Neural progenitor cell (in vitro differentiated cells): Measurements from ENCODE around the gene CLCN6. TPM values are rescaled to one million over a fixed set of nuclear protein-coding genes. Genes with fewer than 3 reads are reported as not detected.
A peak's percentile ranks its signal among the peaks of the same experiment; 100 is the strongest.

ENCODE experiments used
- DNase-seq: peaks from one replicate; pipeline ENCODE4 v3.0.0-alpha.2; 2016; ENCODE audit warnings: low spot score
- H2AFZ ChIP-seq: fragments of 200-600 bp; sonication (generic); replicated peaks from 2 replicates; pipeline ENCODE4 v1.6.1; 2016; ENCODE audit warnings: antibody characterized with exemption
- H3F3A ChIP-seq: fragments of 200-600 bp; sonication (generic); 2 replicates; pipeline ENCODE4 v1.6.1; 2016; ENCODE audit warnings: antibody characterized with exemption, low read depth
- H3K27ac ChIP-seq: fragments of 200-600 bp; sonication (generic); 2 replicates; pipeline ENCODE4 v1.5.1; 2016; ENCODE audit warnings: mild to moderate bottlenecking
- H3K27me3 ChIP-seq: fragments of 200-600 bp; sonication (generic); 2 replicates; pipeline ENCODE4 v1.6.1; 2016; ENCODE audit warnings: mild to moderate bottlenecking, moderate library complexity
- H3K36me3 ChIP-seq: fragments of 200-600 bp; sonication (generic); 2 replicates; pipeline ENCODE4 v1.5.1; 2016
- H3K4me1 ChIP-seq: fragments of 200-600 bp; sonication (generic); 2 replicates; pipeline ENCODE4 v1.6.1; 2016; ENCODE audit warnings: mixed run types
- H3K4me2 ChIP-seq: fragments of 200-600 bp; sonication (generic); 2 replicates; pipeline ENCODE4 v1.6.1; 2016
- H3K4me3 ChIP-seq: fragments of 200-600 bp; sonication (generic); 2 replicates; pipeline ENCODE4 v1.5.1; 2016
- H3K79me2 ChIP-seq: fragments of 200-600 bp; sonication (generic); 2 replicates; pipeline ENCODE4 v1.6.1; 2016; ENCODE audit warnings: low read depth
- H3K9ac ChIP-seq: fragments of 200-600 bp; sonication (generic); 2 replicates; pipeline ENCODE4 v1.6.1; 2016
- H3K9me3 ChIP-seq: fragments of 200-600 bp; sonication (generic); 2 replicates; pipeline ENCODE4 v1.5.1; 2016; ENCODE audit warnings: low read depth
- H4K20me1 ChIP-seq: fragments of 200-600 bp; sonication (generic); 2 replicates; pipeline ENCODE4 v1.6.1; 2016; ENCODE audit warnings: low read depth
- H3K27ac Mint-ChIP-seq: 3 replicates; pipeline ENCODE4 v1.8.0; 2021; ENCODE audit warnings: mixed read lengths
- H3K27me3 Mint-ChIP-seq: 2 replicates; pipeline ENCODE4 v1.8.0; 2022; ENCODE audit warnings: low read depth, mild to moderate bottlenecking, inconsistent platforms, moderate library complexity, mixed read lengths; ENCODE audit not compliant: insufficient read depth
- H3K36me3 Mint-ChIP-seq: 3 replicates; pipeline ENCODE4 v1.8.0; 2021; ENCODE audit warnings: mixed read lengths
- H3K4me1 Mint-ChIP-seq: 3 replicates; pipeline ENCODE4 v1.8.0; 2021; ENCODE audit warnings: mixed read lengths
- H3K4me3 Mint-ChIP-seq: 3 replicates; pipeline ENCODE4 v1.8.0; 2021; ENCODE audit warnings: mild to moderate bottlenecking, moderate library complexity, mixed read lengths
- H3K9me3 Mint-ChIP-seq: 3 replicates; pipeline ENCODE4 v1.8.0; 2020; ENCODE audit warnings: mixed read lengths
- CTCF ChIP-seq: fragments of 200-600 bp; sonication (generic); IDR thresholded peaks from 2 replicates; pipeline ENCODE4 v1.5.1; 2017; ENCODE audit warnings: antibody characterized with exemption, mild to moderate bottlenecking
- EZH2 ChIP-seq: fragments of 200-600 bp; sonication (generic); IDR thresholded peaks from 2 replicates; pipeline ENCODE4 v1.6.1; 2017; ENCODE audit warnings: antibody characterized with exemption, mild to moderate bottlenecking, moderate library complexity
- EZH2phosphoT487 ChIP-seq: fragments of 200-600 bp; sonication (generic); IDR thresholded peaks from 2 replicates; pipeline ENCODE4 v1.6.1; 2017; ENCODE audit warnings: antibody characterized with exemption
- total RNA-seq: library from RNA; depleted of rRNA; stranded (reverse); fragments of >200 nt; gene quantifications from 2 replicates; pipeline ENCODE4 v1.2.3, GENCODE V29; 2015; ENCODE audit warnings: low replicate concordance

Gene CLCN6
- total RNA-seq, 1 donor from 2014 or later: 10.3 TPM

GRCh38 chr1:11796036-11796828, 9.8 kb upstream of the CLCN6 start:
- Mint-ChIP-seq H3K4me3 (no peak overlapping the region), H3K36me3 (peaks cover 16% of the 10 kb centered on the region), H3K27me3 (peaks cover 6% of the 10 kb centered on the region), H3K27ac (peak overlapping the region; percentile 33), H3K4me1 (peaks cover 1% of the 10 kb centered on the region), H3K9me3 (no peaks in the 10 kb centered on the region)
- H3K9ac ChIP-seq: no peak overlapping the region
- H2AFZ ChIP-seq: no peak overlapping the region
- H4K20me1 ChIP-seq: no peaks in the 10 kb centered on the region
- no peaks in the 10 kb centered on the region for H3F3A ChIP-seq
- no peaks in the 10 kb centered on the region for H3K36me3 ChIP-seq
- H3K79me2 ChIP-seq: no peaks in the 10 kb centered on the region
- H3K9me3 ChIP-seq: no peaks in the 10 kb centered on the region
- H3K4me3 ChIP-seq: no peak overlapping the region
- H3K27ac ChIP-seq: no peak overlapping the region
- TF ChIP-seq EZH2phosphoT487: no peak
- no peak for TF ChIP-seq CTCF
- TF ChIP-seq EZH2: no peak
- DNase-seq: no peak
- H3K27me3 ChIP-seq: no peaks in the 10 kb centered on the region
- H3K4me2 ChIP-seq: no peak overlapping the region
- H3K4me1 ChIP-seq: no peaks in the 10 kb centered on the region

- no peak overlapping the region for H3K27ac Mint-ChIP-seq
These were observed 8.3 kb upstream of the CLCN6 start for GRCh38 chr1:11797525-11798216.

GRCh38 chr1:11799099-11799498, 6.9 kb upstream of the CLCN6 start:
- H3K36me3 Mint-ChIP-seq: peaks cover 14% of the 10 kb centered on the region
- H3K4me2 ChIP-seq: no peak overlapping the region
- H3K79me2 ChIP-seq: no peaks in the 10 kb centered on the region
- H3K9me3 Mint-ChIP-seq: no peaks in the 10 kb centered on the region
- no peak overlapping the region for H3K27ac Mint-ChIP-seq
- no peak overlapping the region for H3K4me3 ChIP-seq
- DNase-seq: no peak
- H3K27me3 ChIP-seq: no peaks in the 10 kb centered on the region
- H3K27me3 Mint-ChIP-seq: peaks cover 6% of the 10 kb centered on the region
- peaks cover 11% of the 10 kb centered on the region for H4K20me1 ChIP-seq
- H3K36me3 ChIP-seq: no peaks in the 10 kb centered on the region
- peaks cover 27% of the 10 kb centered on the region for H3K4me1 Mint-ChIP-seq
- H3K27ac ChIP-seq: no peak overlapping the region
- H3K9ac ChIP-seq: no peak overlapping the region
- no peak overlapping the region for H3K4me3 Mint-ChIP-seq
- peaks cover 19% of the 10 kb centered on the region for H3F3A ChIP-seq
- H3K4me1 ChIP-seq: peaks cover 17% of the 10 kb centered on the region
- no peaks in the 10 kb centered on the region for H3K9me3 ChIP-seq
- TF ChIP-seq EZH2phosphoT487 (no peak), CTCF (no peak), EZH2 (no peak)
- H2AFZ ChIP-seq: no peak overlapping the region

More at GRCh38 chr1:11797525-11798216, 8.3 kb upstream of the CLCN6 start:
- H3K4me1 ChIP-seq: peaks cover 7% of the 10 kb centered on the region
- no peak overlapping the region for H2AFZ ChIP-seq
- H3K36me3 ChIP-seq: no peaks in the 10 kb centered on the region
- H3K9ac ChIP-seq: no peak overlapping the region
- H3F3A ChIP-seq: peaks cover 5% of the 10 kb centered on the region
- Mint-ChIP-seq H3K4me1 (peaks cover 13% of the 10 kb centered on the region), H3K36me3 (peaks cover 14% of the 10 kb centered on the region), H3K9me3 (no peaks in the 10 kb centered on the region), H3K4me3 (no peak overlapping the region), H3K27me3 (peaks cover 6% of the 10 kb centered on the region)
- no peak overlapping the region for H3K4me2 ChIP-seq
- no peak for DNase-seq
- H3K9me3 ChIP-seq: no peaks in the 10 kb centered on the region
- H3K27me3 ChIP-seq: no peaks in the 10 kb centered on the region
- H3K4me3 ChIP-seq: no peak overlapping the region
- H3K27ac ChIP-seq: no peak overlapping the region
- TF ChIP-seq CTCF: no peak
- TF ChIP-seq EZH2phosphoT487: no peak
- no peak for TF ChIP-seq EZH2
- H4K20me1 ChIP-seq: peaks cover under 1% of the 10 kb centered on the region
- H3K79me2 ChIP-seq: no peaks in the 10 kb centered on the region
